ENCODE measurements around the gene WNT3. TPM values are rescaled to one million over a fixed set of nuclear protein-coding genes. Genes with fewer than 3 reads are reported as not detected.

The WNT3 gene
- total RNA-seq, 2 experiments from 2014 or later, result not detected

DNA sequence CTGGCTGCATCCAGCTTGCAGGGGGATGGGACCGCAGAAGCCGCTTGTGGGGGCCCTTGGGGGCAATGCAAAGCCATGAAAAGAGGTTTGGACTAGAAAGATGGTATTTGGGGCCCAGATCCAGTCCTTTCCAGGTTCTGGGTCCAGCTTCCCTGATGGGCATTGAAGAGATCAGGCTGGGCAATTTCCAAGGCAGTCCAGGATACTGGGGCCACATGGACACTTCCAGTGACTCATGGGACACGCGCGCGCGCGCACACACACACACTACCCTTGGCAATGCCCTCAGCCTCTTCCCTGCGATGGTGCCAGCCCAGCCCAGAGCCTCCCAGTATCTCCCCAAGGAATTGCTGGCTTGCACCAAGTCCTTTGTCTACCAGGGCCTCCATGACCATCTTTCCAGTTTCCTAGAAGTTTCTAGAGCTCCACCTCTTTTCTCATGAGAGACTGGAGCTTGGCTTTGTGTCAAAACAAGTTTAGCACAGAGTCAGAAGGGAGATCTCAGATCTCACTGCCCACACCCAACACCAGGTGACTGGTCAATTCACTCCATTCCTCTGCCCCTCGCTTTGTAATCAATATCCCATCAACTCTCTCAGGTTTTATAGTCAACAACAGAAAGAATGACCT, 44.3 kb downstream of the WNT3 start:
- no peak overlapping the region for H3K27ac Mint-ChIP-seq
- no peak overlapping the region for H3K4me3 Mint-ChIP-seq
- no peak overlapping the region for H3K4me3 ChIP-seq (ENCODE audit: low read length)
- DNase-seq (no peak), ATAC-seq (ENCODE audit: poor library complexity) (no peak)
- H3K4me1 ChIP-seq (ENCODE audit: insufficient read depth, low read length), result peaks cover 32% of the 10 kb centered on the region
- H3K27me3 ChIP-seq (ENCODE audit: control insufficient read depth in 1 of 2, insufficient read depth in 2 of 2, low read length in 2 of 2), result peaks cover 22 to 52% of the 10 kb centered on the region in 2 experiments
- H3K9me3 Mint-ChIP-seq, result no peaks in the 10 kb centered on the region
- POLR2A ChIA-PET, result no interaction called here
- TF ChIP-seq, protein P1, sequence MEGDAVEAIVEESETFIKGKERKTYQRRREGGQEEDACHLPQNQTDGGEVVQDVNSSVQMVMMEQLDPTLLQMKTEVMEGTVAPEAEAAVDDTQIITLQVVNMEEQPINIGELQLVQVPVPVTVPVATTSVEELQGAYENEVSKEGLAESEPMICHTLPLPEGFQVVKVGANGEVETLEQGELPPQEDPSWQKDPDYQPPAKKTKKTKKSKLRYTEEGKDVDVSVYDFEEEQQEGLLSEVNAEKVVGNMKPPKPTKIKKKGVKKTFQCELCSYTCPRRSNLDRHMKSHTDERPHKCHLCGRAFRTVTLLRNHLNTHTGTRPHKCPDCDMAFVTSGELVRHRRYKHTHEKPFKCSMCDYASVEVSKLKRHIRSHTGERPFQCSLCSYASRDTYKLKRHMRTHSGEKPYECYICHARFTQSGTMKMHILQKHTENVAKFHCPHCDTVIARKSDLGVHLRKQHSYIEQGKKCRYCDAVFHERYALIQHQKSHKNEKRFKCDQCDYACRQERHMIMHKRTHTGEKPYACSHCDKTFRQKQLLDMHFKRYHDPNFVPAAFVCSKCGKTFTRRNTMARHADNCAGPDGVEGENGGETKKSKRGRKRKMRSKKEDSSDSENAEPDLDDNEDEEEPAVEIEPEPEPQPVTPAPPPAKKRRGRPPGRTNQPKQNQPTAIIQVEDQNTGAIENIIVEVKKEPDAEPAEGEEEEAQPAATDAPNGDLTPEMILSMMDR (IDR thresholded peaks at IDR 0.05), result no peak
- H3K4me1 Mint-ChIP-seq (ENCODE audit: low read depth), result peaks cover 11% of the 10 kb centered on the region
- peaks cover 56% of the 10 kb centered on the region for H3K27me3 Mint-ChIP-seq
- no peaks in the 10 kb centered on the region for H3K36me3 Mint-ChIP-seq (ENCODE audit: low read depth)
- intact Hi-C loops (cut with DNase I, micrococcal nuclease), result loop anchor here in 1 of 2 experiments (5.0 kb wide), 1 partner anchor 48 kb away; no protein-coding TSS in a partner anchor
- no peak overlapping the region for H3K27ac ChIP-seq (ENCODE audit: low read depth in 1 of 2, low read length in 2 of 2)
- CTCF ChIA-PET, result no interaction called here
- peaks cover 0 to 18% of the 10 kb centered on the region in 2 experiments for H3K9me3 ChIP-seq (ENCODE audit: control insufficient read depth in 1 of 2, insufficient read depth in 1 of 2, low read length in 2 of 2)
- H3K36me3 ChIP-seq (ENCODE audit: insufficient read depth, low read length), result no peaks in the 10 kb centered on the region

DNA sequence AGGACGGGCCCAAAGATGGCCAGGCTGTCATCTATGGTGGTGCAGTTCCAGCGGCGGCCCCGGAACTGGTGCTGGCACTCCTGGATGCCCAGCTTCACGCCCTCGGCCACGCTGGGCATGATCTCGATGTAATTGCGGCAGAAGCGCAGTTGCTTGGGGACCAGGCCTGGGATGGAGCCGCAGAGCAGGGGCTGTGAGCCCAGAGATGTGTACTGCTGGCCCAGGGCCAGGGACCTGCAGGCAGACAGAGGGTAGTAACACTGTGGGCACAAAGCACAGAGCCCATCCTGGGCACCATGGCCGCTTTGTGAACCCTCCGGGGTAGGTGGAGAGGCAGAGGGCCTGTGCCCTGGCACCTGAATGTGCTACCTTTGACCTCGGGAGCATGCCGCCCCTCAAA, 44.8 kb downstream of the WNT3 start:
- no peak overlapping the region for H3K4me3 ChIP-seq (ENCODE audit: low read length)
- CTCF ChIA-PET, result no interaction called here
- ATAC-seq (ENCODE audit: poor library complexity) (no peak), DNase-seq (peak in 1 of 14 experiments; percentile 14)
- Mint-ChIP-seq H3K27me3 (peaks cover 57% of the 10 kb centered on the region), H3K27ac (no peak overlapping the region), H3K4me3 (no peak overlapping the region), H3K9me3 (no peaks in the 10 kb centered on the region), H3K36me3 (ENCODE audit: low read depth) (no peaks in the 10 kb centered on the region), H3K4me1 (ENCODE audit: low read depth) (peaks cover 11% of the 10 kb centered on the region)
- H3K36me3 ChIP-seq (ENCODE audit: insufficient read depth, low read length), result no peaks in the 10 kb centered on the region
- peaks cover 0 to 18% of the 10 kb centered on the region in 2 experiments for H3K9me3 ChIP-seq (ENCODE audit: control insufficient read depth in 1 of 2, insufficient read depth in 1 of 2, low read length in 2 of 2)
- TF ChIP-seq, protein P1 (IDR thresholded peaks at IDR 0.05), result no peak
- no peak overlapping the region for H3K27ac ChIP-seq (ENCODE audit: low read depth in 1 of 2, low read length in 2 of 2)
- intact Hi-C loops (cut with DNase I, micrococcal nuclease), result loop anchor here in 1 of 2 experiments (5.0 kb wide), 1 partner anchor 49 kb away; no protein-coding TSS in a partner anchor
- peaks cover 32% of the 10 kb centered on the region for H3K4me1 ChIP-seq (ENCODE audit: insufficient read depth, low read length)
- peaks cover 22 to 52% of the 10 kb centered on the region in 2 experiments for H3K27me3 ChIP-seq (ENCODE audit: control insufficient read depth in 1 of 2, insufficient read depth in 2 of 2, low read length in 2 of 2)
- POLR2A ChIA-PET, result no interaction called here

DNA sequence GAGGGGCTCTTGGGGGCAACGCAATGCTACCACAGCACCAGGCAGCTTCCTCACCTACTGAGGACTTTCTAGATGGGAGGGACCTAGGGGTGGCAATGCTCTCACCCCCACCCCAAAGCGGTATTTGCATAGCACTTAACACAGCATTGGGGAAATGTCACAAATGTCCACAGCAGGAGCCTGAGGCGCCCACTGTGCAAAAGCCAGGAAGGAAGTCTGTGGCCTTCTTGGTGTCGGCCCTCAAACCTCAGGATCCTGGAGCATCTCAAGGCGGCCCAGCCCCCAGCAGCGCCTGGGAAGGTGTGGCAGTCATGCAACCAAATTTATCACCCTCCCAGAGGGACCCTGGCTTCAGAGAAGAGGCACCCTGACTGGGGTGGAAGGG, 45.3 kb downstream of the WNT3 start:
- H3K4me3 Mint-ChIP-seq, result peak overlapping the region; percentile 65
- H3K27ac Mint-ChIP-seq, result no peak overlapping the region
- Histone ChIP-seq H3K36me3 (ENCODE audit: insufficient read depth, low read length) (no peaks in the 10 kb centered on the region), H3K27me3 (ENCODE audit: control insufficient read depth in 1 of 2, insufficient read depth in 2 of 2, low read length in 2 of 2) (peaks cover 22 to 52% of the 10 kb centered on the region in 2 experiments), H3K4me1 (ENCODE audit: insufficient read depth, low read length) (peaks cover 32% of the 10 kb centered on the region), H3K9me3 (ENCODE audit: control insufficient read depth in 1 of 2, insufficient read depth in 1 of 2, low read length in 2 of 2) (peaks cover 0 to 18% of the 10 kb centered on the region in 2 experiments), H3K4me3 (ENCODE audit: low read length) (no peak overlapping the region), H3K27ac (ENCODE audit: low read depth in 1 of 2, low read length in 2 of 2) (no peak overlapping the region)
- POLR2A ChIA-PET, result no interaction called here
- CTCF ChIA-PET, result no interaction called here
- H3K9me3 Mint-ChIP-seq, result no peaks in the 10 kb centered on the region
- no peaks in the 10 kb centered on the region for H3K36me3 Mint-ChIP-seq (ENCODE audit: low read depth)
- H3K27me3 Mint-ChIP-seq, result peaks cover 57% of the 10 kb centered on the region
- intact Hi-C loops (cut with DNase I, micrococcal nuclease), result loop anchor here in 1 of 2 experiments (5.0 kb wide), 1 partner anchor 49 kb away; no protein-coding TSS in a partner anchor
- peaks cover 11% of the 10 kb centered on the region for H3K4me1 Mint-ChIP-seq (ENCODE audit: low read depth)
- ATAC-seq (ENCODE audit: poor library complexity) (no peak), DNase-seq (peak in 1 of 14 experiments; percentile 22)
- TF ChIP-seq, protein P1 (IDR thresholded peaks at IDR 0.05), result no peak
